Measurements from ENCODE around the gene SCFD2. TPM values are rescaled to one million over a fixed set of nuclear protein-coding genes. Genes with fewer than 3 reads are reported as not detected.
A peak's percentile ranks its signal among the peaks of the same experiment; 100 is the strongest.

The SCFD2 gene
- total and polyA plus RNA-seq, 9 donors, result 9.4 to 14.8 (median 11.3) TPM

GRCh38 chr4:52883183-52883621 lies 482.7 kb downstream of the SCFD2 start:
- DNase-seq, result no peak
- WGBS (ENCODE audit: insufficient coverage), result 50% methylated on average over 2 of the region's 4 CpGs
- no peak overlapping the region for H3K4me3 ChIP-seq (ENCODE audit: low read length)
- no peaks in the 10 kb centered on the region for H3K9me3 ChIP-seq (replicated peaks; ENCODE audit: control insufficient read depth, low read depth, low read length)
- no peak overlapping the region for H3K27ac ChIP-seq (ENCODE audit: low read length)
- no peaks in the 10 kb centered on the region for H3K4me1 ChIP-seq (ENCODE audit: control insufficient read depth, insufficient read depth, low read length)
- peaks cover 6% of the 10 kb centered on the region for H3K36me3 ChIP-seq (ENCODE audit: control insufficient read depth, insufficient read depth, low read length)
- H3K27me3 ChIP-seq (ENCODE audit: control insufficient read depth, insufficient read depth, low read length), result no peaks in the 10 kb centered on the region

GRCh38 chr4:52880994-52881393 lies 484.9 kb downstream of the SCFD2 start:
- no CpG with 5 or more reads among the region's 1 CpG for WGBS (ENCODE audit: insufficient coverage)
- peaks cover 13% of the 10 kb centered on the region for H3K4me1 ChIP-seq (ENCODE audit: control insufficient read depth, insufficient read depth, low read length)

GRCh38 chr4:52879471-52879870 lies 486.4 kb downstream of the SCFD2 start:
- H3K27me3 ChIP-seq (ENCODE audit: control insufficient read depth, insufficient read depth, low read length), result no peaks in the 10 kb centered on the region
- H3K4me1 ChIP-seq (ENCODE audit: control insufficient read depth, insufficient read depth, low read length), result peaks cover 13% of the 10 kb centered on the region
- no peak overlapping the region for H3K27ac ChIP-seq (ENCODE audit: low read length)
- peaks cover 6% of the 10 kb centered on the region for H3K36me3 ChIP-seq (ENCODE audit: control insufficient read depth, insufficient read depth, low read length)
- no peak overlapping the region for H3K4me3 ChIP-seq (ENCODE audit: low read length)
- no peak for DNase-seq
- 33% methylated on average over 1 of the region's 3 CpGs for WGBS (ENCODE audit: insufficient coverage)
- no peaks in the 10 kb centered on the region for H3K9me3 ChIP-seq (replicated peaks; ENCODE audit: control insufficient read depth, low read depth, low read length)

More at GRCh38 chr4:52880994-52881393, 484.9 kb downstream of the SCFD2 start:
- peaks cover 6% of the 10 kb centered on the region for H3K36me3 ChIP-seq (ENCODE audit: control insufficient read depth, insufficient read depth, low read length)
- H3K27me3 ChIP-seq (ENCODE audit: control insufficient read depth, insufficient read depth, low read length), result no peaks in the 10 kb centered on the region
- no peaks in the 10 kb centered on the region for H3K9me3 ChIP-seq (replicated peaks; ENCODE audit: control insufficient read depth, low read depth, low read length)
- H3K4me3 ChIP-seq (ENCODE audit: low read length), result no peak overlapping the region
- no peak for DNase-seq
- no peak overlapping the region for H3K27ac ChIP-seq (ENCODE audit: low read length)

- H3K4me1 ChIP-seq (ENCODE audit: control insufficient read depth, insufficient read depth, low read length), result peaks cover 21% of the 10 kb centered on the region
- peaks cover under 1% of the 10 kb centered on the region for H3K36me3 ChIP-seq (ENCODE audit: control insufficient read depth, insufficient read depth, low read length)
- no peak overlapping the region for H3K4me3 ChIP-seq (ENCODE audit: low read length)
- no peak overlapping the region for H3K27ac ChIP-seq (ENCODE audit: low read length)
- DNase-seq, result no peak
- H3K9me3 ChIP-seq (replicated peaks; ENCODE audit: control insufficient read depth, low read depth, low read length), result no peaks in the 10 kb centered on the region
- H3K27me3 ChIP-seq (ENCODE audit: control insufficient read depth, insufficient read depth, low read length), result no peaks in the 10 kb centered on the region
- 88% methylated on average over 5 of the region's 6 CpGs for WGBS (ENCODE audit: insufficient coverage)
These were observed 488.2 kb downstream of the SCFD2 start for GRCh38 chr4:52877694-52878093.

GRCh38 chr4:52877036-52877435 lies 488.8 kb downstream of the SCFD2 start:
- Histone ChIP-seq H3K36me3 (ENCODE audit: control insufficient read depth, insufficient read depth, low read length) (no peaks in the 10 kb centered on the region), H3K27ac (ENCODE audit: low read length) (no peak overlapping the region), H3K9me3 (replicated peaks; ENCODE audit: control insufficient read depth, low read depth, low read length) (no peaks in the 10 kb centered on the region), H3K27me3 (ENCODE audit: control insufficient read depth, insufficient read depth, low read length) (no peaks in the 10 kb centered on the region), H3K4me1 (ENCODE audit: control insufficient read depth, insufficient read depth, low read length) (peaks cover 21% of the 10 kb centered on the region), H3K4me3 (ENCODE audit: low read length) (no peak overlapping the region)
- 20% methylated on average over 2 of the region's 2 CpGs for WGBS (ENCODE audit: insufficient coverage)
- peak; percentile 80 for DNase-seq

- H3K4me3 ChIP-seq (ENCODE audit: low read length), result no peak overlapping the region
- no peak for DNase-seq
- H3K27me3 ChIP-seq (ENCODE audit: control insufficient read depth, insufficient read depth, low read length), result no peaks in the 10 kb centered on the region
- peaks cover 21% of the 10 kb centered on the region for H3K4me1 ChIP-seq (ENCODE audit: control insufficient read depth, insufficient read depth, low read length)
- 93% methylated on average over 2 of the region's 4 CpGs for WGBS (ENCODE audit: insufficient coverage)
- peaks cover 2% of the 10 kb centered on the region for H3K36me3 ChIP-seq (ENCODE audit: control insufficient read depth, insufficient read depth, low read length)
- no peaks in the 10 kb centered on the region for H3K9me3 ChIP-seq (replicated peaks; ENCODE audit: control insufficient read depth, low read depth, low read length)
- H3K27ac ChIP-seq (ENCODE audit: low read length), result no peak overlapping the region
These were observed 489.8 kb downstream of the SCFD2 start for GRCh38 chr4:52876069-52876468.

GRCh38 chr4:52874948-52875347 lies 490.9 kb downstream of the SCFD2 start:
- Histone ChIP-seq H3K4me3 (ENCODE audit: low read length) (no peak overlapping the region), H3K27ac (ENCODE audit: low read length) (no peak overlapping the region), H3K4me1 (ENCODE audit: control insufficient read depth, insufficient read depth, low read length) (peaks cover 31% of the 10 kb centered on the region), H3K27me3 (ENCODE audit: control insufficient read depth, insufficient read depth, low read length) (no peaks in the 10 kb centered on the region), H3K9me3 (replicated peaks; ENCODE audit: control insufficient read depth, low read depth, low read length) (no peaks in the 10 kb centered on the region), H3K36me3 (ENCODE audit: control insufficient read depth, insufficient read depth, low read length) (peaks cover 4% of the 10 kb centered on the region)
- no peak for DNase-seq
- 100% methylated on average over 1 of the region's 5 CpGs for WGBS (ENCODE audit: insufficient coverage)

- Histone ChIP-seq H3K27ac (ENCODE audit: low read length) (peak overlapping the region; percentile 0), H3K36me3 (ENCODE audit: control insufficient read depth, insufficient read depth, low read length) (peaks cover 4% of the 10 kb centered on the region), H3K9me3 (replicated peaks; ENCODE audit: control insufficient read depth, low read depth, low read length) (no peaks in the 10 kb centered on the region), H3K4me3 (ENCODE audit: low read length) (no peak overlapping the region), H3K27me3 (ENCODE audit: control insufficient read depth, insufficient read depth, low read length) (no peaks in the 10 kb centered on the region), H3K4me1 (ENCODE audit: control insufficient read depth, insufficient read depth, low read length) (peaks cover 41% of the 10 kb centered on the region)
- 57% methylated on average over 9 of the region's 10 CpGs for WGBS (ENCODE audit: insufficient coverage)
- peak; percentile 66 for DNase-seq
These were observed 492.0 kb downstream of the SCFD2 start for GRCh38 chr4:52873861-52874343.

GRCh38 chr4:52873191-52873590 lies 492.7 kb downstream of the SCFD2 start:
- no peak for DNase-seq
- Histone ChIP-seq H3K27me3 (ENCODE audit: control insufficient read depth, insufficient read depth, low read length) (no peaks in the 10 kb centered on the region), H3K27ac (ENCODE audit: low read length) (no peak overlapping the region), H3K36me3 (ENCODE audit: control insufficient read depth, insufficient read depth, low read length) (peaks cover 4% of the 10 kb centered on the region), H3K9me3 (replicated peaks; ENCODE audit: control insufficient read depth, low read depth, low read length) (no peaks in the 10 kb centered on the region), H3K4me1 (ENCODE audit: control insufficient read depth, insufficient read depth, low read length) (peaks cover 47% of the 10 kb centered on the region), H3K4me3 (ENCODE audit: low read length) (no peak overlapping the region)
- WGBS (ENCODE audit: insufficient coverage), result no CpG with 5 or more reads among the region's 1 CpG

GRCh38 chr4:52870225-52870624 lies 495.6 kb downstream of the SCFD2 start:
- no peaks in the 10 kb centered on the region for H3K27me3 ChIP-seq (ENCODE audit: control insufficient read depth, insufficient read depth, low read length)
- DNase-seq, result no peak
- peaks cover 16% of the 10 kb centered on the region for H3K36me3 ChIP-seq (ENCODE audit: control insufficient read depth, insufficient read depth, low read length)
- H3K27ac ChIP-seq (ENCODE audit: low read length), result no peak overlapping the region
- WGBS (ENCODE audit: insufficient coverage), result no CpG with 5 or more reads among the region's 4 CpGs
- H3K4me1 ChIP-seq (ENCODE audit: control insufficient read depth, insufficient read depth, low read length), result peaks cover 53% of the 10 kb centered on the region
- no peak overlapping the region for H3K4me3 ChIP-seq (ENCODE audit: low read length)
- no peaks in the 10 kb centered on the region for H3K9me3 ChIP-seq (replicated peaks; ENCODE audit: control insufficient read depth, low read depth, low read length)

- H3K4me1 ChIP-seq (ENCODE audit: control insufficient read depth, insufficient read depth, low read length), result peaks cover 58% of the 10 kb centered on the region
- peak overlapping the region; percentile 71 for H3K27ac ChIP-seq (ENCODE audit: low read length)
- WGBS (ENCODE audit: insufficient coverage), result no CpG with 5 or more reads among the region's 1 CpG
- no peaks in the 10 kb centered on the region for H3K9me3 ChIP-seq (replicated peaks; ENCODE audit: control insufficient read depth, low read depth, low read length)
- DNase-seq, result no peak
- H3K4me3 ChIP-seq (ENCODE audit: low read length), result no peak overlapping the region
- no peaks in the 10 kb centered on the region for H3K27me3 ChIP-seq (ENCODE audit: control insufficient read depth, insufficient read depth, low read length)
- peaks cover 16% of the 10 kb centered on the region for H3K36me3 ChIP-seq (ENCODE audit: control insufficient read depth, insufficient read depth, low read length)
These were observed 496.2 kb downstream of the SCFD2 start for GRCh38 chr4:52869656-52870055.

All from muscle of leg (tissue), 11 donors.